Keratinocyte (primary cell): ENCODE results near the gene USP9X. TPM values are rescaled to one million over a fixed set of nuclear protein-coding genes. Genes with fewer than 3 reads are reported as not detected.
A peak's percentile ranks its signal among the peaks of the same experiment; 100 is the strongest.

Experiments used
- DNase-seq: peaks from one replicate; pipeline ENCODE4 v3.0.0-alpha.2; 2011; ENCODE audit warnings: low read depth, missing footprints, low spot score
- FAIRE-seq: peaks from 2 replicates; lab custom pipeline; 2011; peaks lifted over from hg19 to GRCh38; lab: Jason Lieb, UNC
- H2AFZ ChIP-seq: 2 replicates; pipeline ENCODE4 v1.6.0; 2012; ENCODE audit warnings: low read length, control low read depth, inconsistent platforms; ENCODE audit not compliant: control insufficient read depth
- H3K27ac ChIP-seq: 2 replicates; pipeline ENCODE4 v1.5.1; 2011; ENCODE audit warnings: low read length; ENCODE audit not compliant: control insufficient read depth, insufficient read depth
- H3K27me3 ChIP-seq: 3 replicates; pipeline ENCODE4 v1.6.0; 2011; ENCODE audit warnings: low read length; ENCODE audit not compliant: control insufficient read depth, insufficient read depth; ENCODE audit errors: extremely low read depth
- H3K36me3 ChIP-seq, 2 experiments: 2 replicates in 1 of 2; 3 replicates in 1 of 2; pipeline ENCODE4 v1.5.1; 2011; ENCODE audit warnings: low read length in 2 of 2, mild to moderate bottlenecking in 1 of 2; ENCODE audit not compliant: control insufficient read depth in 2 of 2, insufficient read depth in 2 of 2; ENCODE audit errors: extremely low read depth in 1 of 2
- H3K4me1 ChIP-seq: 3 replicates; pipeline ENCODE4 v1.5.1; 2011; ENCODE audit warnings: low read length; ENCODE audit not compliant: control insufficient read depth, insufficient read depth; ENCODE audit errors: extremely low read depth
- H3K4me2 ChIP-seq: 3 replicates; pipeline ENCODE4 v1.6.0; 2011; ENCODE audit warnings: low read depth, low read length; ENCODE audit not compliant: control insufficient read depth, insufficient read depth; ENCODE audit errors: extremely low read depth
- H3K4me3 ChIP-seq, 3 experiments: fragments of 200-600 bp in 1 of 3; sonication (generic) in 1 of 3; 2 replicates in 2 of 3; 3 replicates in 1 of 3; pipeline ENCODE4 v1.5.1; 2011 to 2016; ENCODE audit warnings: low read length in 3 of 3, mild to moderate bottlenecking in 3 of 3, control low read depth in 2 of 3, inconsistent platforms in 1 of 3, low read depth in 1 of 3, mixed read lengths in 1 of 3, mixed run types in 1 of 3, moderate library complexity in 1 of 3; ENCODE audit not compliant: control insufficient read depth in 2 of 3, insufficient read depth in 2 of 3; ENCODE audit errors: extremely low read depth in 1 of 3
- H3K79me2 ChIP-seq: 2 replicates; pipeline ENCODE4 v1.6.0; 2012; ENCODE audit warnings: low read length; ENCODE audit not compliant: control insufficient read depth, insufficient read depth
- H3K9ac ChIP-seq: 3 replicates; pipeline ENCODE4 v1.6.0; 2011; ENCODE audit warnings: low read length; ENCODE audit not compliant: control insufficient read depth, insufficient read depth; ENCODE audit errors: extremely low read depth
- H3K9me1 ChIP-seq: 3 replicates; pipeline ENCODE4 v1.6.0; 2011; ENCODE audit warnings: low read length; ENCODE audit not compliant: control insufficient read depth, insufficient read depth; ENCODE audit errors: extremely low read depth
- H3K9me3 ChIP-seq: 2 replicates; pipeline ENCODE4 v1.5.1; 2012; ENCODE audit warnings: low read depth, low read length; ENCODE audit not compliant: control insufficient read depth
- H4K20me1 ChIP-seq: 3 replicates; pipeline ENCODE4 v1.6.0; 2011; ENCODE audit warnings: low read length; ENCODE audit not compliant: control insufficient read depth, insufficient read depth; ENCODE audit errors: extremely low read depth
- EZH2 ChIP-seq: IDR thresholded peaks from one replicate; pipeline ENCODE4 v1.6.1; 2012; ENCODE audit warnings: inconsistent platforms, mild to moderate bottlenecking, low read length, moderate library complexity
- dilution Hi-C: fragments of 300-500 bp; cut with MboI; formaldehyde crosslinking; loops from one replicate; pipeline ENCODE4 v1.7.0; 2020; ENCODE audit warnings: low sequenced_read_pairs; ENCODE audit not compliant: extremely low pct_ligation_motif_present
- polyA plus RNA-seq, 5 experiments: library from polyadenylated mRNA; depleted of rRNA in 3 of 5; stranded (reverse) in 3 of 5; stranded (forward) in 1 of 5; unstranded in 1 of 5; fragments of >200 nt; gene quantifications; 1 replicate in 1 of 5; 2 replicates in 3 of 5; 3 replicates in 1 of 5; pipeline versions ENCODE4 v1.2.1 to v1.2.3, GENCODE V29; 2011 to 2012; ENCODE audit warnings: missing spikeins in 2 of 5, low read depth in 1 of 5, low replicate concordance in 1 of 5
- TF ChIP-seq, protein P1 (sequence below), 3 experiments: IDR thresholded peaks in 1 of 3; conservative IDR thresholded peaks in 1 of 3; optimal IDR thresholded peaks in 1 of 3; 2 replicates in 2 of 3; 3 replicates in 1 of 3; pipeline versions ENCODE3 to v1.5.1; 2011; ENCODE audit warnings: low read length in 3 of 3, mild to moderate bottlenecking in 3 of 3, moderate library complexity in 2 of 3, control low read depth in 1 of 3, inconsistent platforms in 1 of 3; ENCODE audit not compliant: insufficient read depth in 2 of 3; ENCODE audit errors: extremely low read depth in 1 of 3

The USP9X gene
- polyA plus RNA-seq, 1 donor (not counting 4 experiments of a cell fraction or from before 2014, with no cell fraction given) = 44.8 TPM

DNA sequence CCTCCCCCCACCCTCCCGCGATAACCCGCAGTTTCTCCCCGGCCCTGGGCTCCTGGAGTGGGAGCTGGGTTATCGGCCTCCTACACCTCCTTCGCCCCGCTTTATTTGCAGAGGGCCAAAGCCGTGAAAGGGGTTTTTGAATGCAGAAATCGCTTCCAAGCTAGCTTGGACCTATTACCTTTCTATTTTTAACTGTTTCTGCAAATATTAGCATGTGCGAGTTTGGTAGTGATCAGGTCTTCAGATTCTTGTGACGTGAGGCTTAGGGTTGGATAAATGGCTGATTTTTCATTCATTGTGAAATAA lies 1.3 kb downstream of the USP9X start:
- Histone ChIP-seq H3K9ac (peak overlapping the region; percentile 99), H3K27ac (peak overlapping the region; percentile 99), H3K79me2 (peaks cover 61% of the 10 kb centered on the region), H3K4me1 (peaks cover 4% of the 10 kb centered on the region), H4K20me1 (peaks cover 6% of the 10 kb centered on the region), H2AFZ (peak overlapping the region; percentile 81), H3K4me2 (peak overlapping the region; percentile 86), H3K9me1 (no peaks in the 10 kb centered on the region), H3K36me3 (peaks cover 0 to 1% of the 10 kb centered on the region in 2 experiments), H3K9me3 (no peaks in the 10 kb centered on the region), H3K27me3 (no peaks in the 10 kb centered on the region), H3K4me3 (peak overlapping the region; percentile 94 to 98 (median 95))
- no peak for DNase-seq
- TF ChIP-seq EZH2 = no peak
- TF ChIP-seq, protein P1, sequence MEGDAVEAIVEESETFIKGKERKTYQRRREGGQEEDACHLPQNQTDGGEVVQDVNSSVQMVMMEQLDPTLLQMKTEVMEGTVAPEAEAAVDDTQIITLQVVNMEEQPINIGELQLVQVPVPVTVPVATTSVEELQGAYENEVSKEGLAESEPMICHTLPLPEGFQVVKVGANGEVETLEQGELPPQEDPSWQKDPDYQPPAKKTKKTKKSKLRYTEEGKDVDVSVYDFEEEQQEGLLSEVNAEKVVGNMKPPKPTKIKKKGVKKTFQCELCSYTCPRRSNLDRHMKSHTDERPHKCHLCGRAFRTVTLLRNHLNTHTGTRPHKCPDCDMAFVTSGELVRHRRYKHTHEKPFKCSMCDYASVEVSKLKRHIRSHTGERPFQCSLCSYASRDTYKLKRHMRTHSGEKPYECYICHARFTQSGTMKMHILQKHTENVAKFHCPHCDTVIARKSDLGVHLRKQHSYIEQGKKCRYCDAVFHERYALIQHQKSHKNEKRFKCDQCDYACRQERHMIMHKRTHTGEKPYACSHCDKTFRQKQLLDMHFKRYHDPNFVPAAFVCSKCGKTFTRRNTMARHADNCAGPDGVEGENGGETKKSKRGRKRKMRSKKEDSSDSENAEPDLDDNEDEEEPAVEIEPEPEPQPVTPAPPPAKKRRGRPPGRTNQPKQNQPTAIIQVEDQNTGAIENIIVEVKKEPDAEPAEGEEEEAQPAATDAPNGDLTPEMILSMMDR (optimal IDR thresholded peaks at IDR 0.05 in 1 of 3, IDR thresholded peaks at IDR 0.05 in 1 of 3, conservative IDR thresholded peaks at IDR 0.05 in 1 of 3; ENCODE audit: extremely low read depth in 1 of 3, insufficient read depth in 2 of 3, low read length in 3 of 3) = no peak
- FAIRE-seq = no peak
- dilution Hi-C loops = no loop called here

DNA sequence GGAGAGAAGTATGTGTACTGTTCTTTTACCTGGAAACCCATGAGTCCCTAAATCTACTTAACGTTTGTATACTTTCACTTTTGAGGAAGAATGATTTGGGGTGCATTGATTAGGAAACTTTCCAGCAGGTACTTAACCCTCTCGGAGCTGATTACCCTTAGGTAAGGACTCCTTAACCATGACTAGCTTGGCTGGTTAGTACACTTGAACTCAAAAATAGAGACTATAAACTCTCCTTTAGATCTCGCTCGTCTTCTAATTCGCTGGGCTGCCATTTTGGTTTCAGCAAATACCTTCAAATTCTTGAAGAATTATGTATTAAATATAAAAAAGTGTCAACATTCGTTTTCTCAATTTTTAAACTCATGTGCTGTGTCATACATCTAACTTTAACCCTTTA lies 2.0 kb downstream of the USP9X start:
- Histone ChIP-seq H3K9me3 (no peaks in the 10 kb centered on the region), H3K36me3 (peaks cover 0 to 1% of the 10 kb centered on the region in 2 experiments), H4K20me1 (peaks cover 10% of the 10 kb centered on the region), H3K27me3 (no peaks in the 10 kb centered on the region), H3K9ac (peak overlapping the region; percentile 99), H3K79me2 (peaks cover 68% of the 10 kb centered on the region), H2AFZ (no peak overlapping the region), H3K4me1 (peaks cover 4% of the 10 kb centered on the region), H3K9me1 (no peaks in the 10 kb centered on the region), H3K4me3 (peak overlapping the region; percentile 94 to 98 (median 95)), H3K27ac (peak overlapping the region; percentile 99), H3K4me2 (peak overlapping the region; percentile 86)
- no peak for FAIRE-seq
- no peak for DNase-seq
- TF ChIP-seq, protein P1 (optimal IDR thresholded peaks at IDR 0.05 in 1 of 3, IDR thresholded peaks at IDR 0.05 in 1 of 3, conservative IDR thresholded peaks at IDR 0.05 in 1 of 3; ENCODE audit: extremely low read depth in 1 of 3, insufficient read depth in 2 of 3, low read length in 3 of 3) = no peak
- TF ChIP-seq EZH2 = no peak
- dilution Hi-C loops = no loop called here
